SH-SY5Y (cell line): Measurements from ENCODE around the gene ABCB8.

Experiments
- GATA2 ChIP-seq: IDR thresholded peaks from 2 replicates; pipeline ENCODE4 v1.6.1; 2011; ENCODE audit warnings: mild to moderate bottlenecking, low read depth, low read length
- GATA3 ChIP-seq: IDR thresholded peaks from 2 replicates; pipeline ENCODE4 v1.6.1; 2011; ENCODE audit warnings: low read depth, mild to moderate bottlenecking, low read length, moderate library complexity

GRCh38 chr7:151012911-151013347 is 15.3 kb upstream of the ABCB8 start:
- no peak for TF ChIP-seq GATA2
- no peak for TF ChIP-seq GATA3
